ENCODE data around the gene DIO3. TPM values are rescaled to one million over a fixed set of nuclear protein-coding genes. Genes with fewer than 3 reads are reported as not detected.

Gene DIO3
- total and polyA plus RNA-seq, 2 of the 4 experiments (the other 2 are of a cell fraction) = not detected

DNA sequence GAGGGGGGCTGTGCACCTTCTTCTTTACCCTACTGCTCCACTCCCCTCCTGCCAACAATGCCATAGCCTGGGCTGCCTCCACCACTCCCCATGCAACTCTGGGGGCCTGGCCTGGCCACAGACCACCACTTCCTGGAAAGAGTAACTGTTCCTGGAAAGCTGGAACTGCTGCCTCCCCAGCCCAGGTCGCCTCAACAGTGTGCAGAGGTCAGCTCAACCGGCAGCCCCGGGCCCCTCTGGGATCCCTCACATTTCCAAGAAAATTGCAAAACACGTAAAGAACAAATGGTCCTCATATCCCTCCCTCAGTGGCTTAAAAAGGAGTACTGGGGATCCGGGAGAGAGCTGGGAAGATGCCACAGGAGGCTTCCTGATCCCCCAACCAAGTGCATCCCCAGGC lies 22.4 kb upstream of the DIO3 start:
- no peak overlapping the region for H3K4me3 ChIP-seq (ENCODE audit: insufficient read depth, low read depth, low read length)
- no peak overlapping the region for H4K91ac ChIP-seq (ENCODE audit: insufficient read depth, low read depth, low read length)
- H2AK5ac ChIP-seq (ENCODE audit: low read depth, low read length) = no peak overlapping the region
- H4K20me1 ChIP-seq (ENCODE audit: insufficient read depth, low read length) = no peaks in the 10 kb centered on the region
- H2BK120ac ChIP-seq (ENCODE audit: low read depth, low read length) = no peak overlapping the region
- H3K9ac ChIP-seq (ENCODE audit: low read depth, low read length) = no peak overlapping the region
- no peak overlapping the region for H3K23ac ChIP-seq (ENCODE audit: low read depth, low read length)
- no peaks in the 10 kb centered on the region for H3K4me1 ChIP-seq (ENCODE audit: control insufficient read depth, insufficient read depth, low read length)
- in situ Hi-C loops (cut with MboI; ENCODE audit: low sequenced_read_pairs) (no loop called here), dilution Hi-C loops (cut with HindIII; ENCODE audit: low sequenced_read_pairs, unreplicated experiment) (no loop called here), intact Hi-C loops (cut with micrococcal nuclease) (no loop called here)
- peaks cover 1% of the 10 kb centered on the region for H3K9me3 ChIP-seq (ENCODE audit: control insufficient read depth, insufficient read depth, low read length)
- H2AFZ ChIP-seq (replicated peaks; ENCODE audit: low read length, poor library complexity) = no peak overlapping the region
- no peak overlapping the region for H3K4ac ChIP-seq (ENCODE audit: low read depth, low read length)
- H3K27ac ChIP-seq (ENCODE audit: insufficient read depth, low read length) = no peak overlapping the region
- no peak overlapping the region for H4K5ac ChIP-seq (ENCODE audit: low read depth, low read length)
- DNase-seq = no peak
- H2BK20ac ChIP-seq (ENCODE audit: low read depth, low read length) = no peak overlapping the region
- H2AK9ac ChIP-seq (replicated peaks; ENCODE audit: low read depth, low read length, poor library complexity) = no peak overlapping the region
- no peak overlapping the region for H2BK15ac ChIP-seq (ENCODE audit: low read depth, low read length)
- BruUV-seq (replicated peaks) = no TSS peak
- ChIA-PET POLR2A (ENCODE audit: unreplicated experiment) (no interaction called here), CTCF (no interaction called here)
- no peak overlapping the region for H3K18ac ChIP-seq (ENCODE audit: low read depth, low read length)
- no peaks in the 10 kb centered on the region for H3K36me3 ChIP-seq (ENCODE audit: control insufficient read depth, insufficient read depth, low read length)
- no peak overlapping the region for H4K8ac ChIP-seq (ENCODE audit: low read depth in 2 of 2, low read length in 2 of 2)
- H3K79me1 ChIP-seq (ENCODE audit: low read depth in 1 of 2, low read length in 2 of 2) = no peaks in the 10 kb centered on the region
- no peak overlapping the region for H3K56ac ChIP-seq (ENCODE audit: extremely low read depth, insufficient read depth, low read length)
- WGBS, 2 experiments (ENCODE audit: extremely low coverage in 2 of 2, insufficient read length in 1 of 2) = no CpG with 5 or more reads among the region's 5 CpGs
- peaks cover 21% of the 10 kb centered on the region; the same call in 1 of the 2 replicates for H3K27me3 ChIP-seq (ENCODE audit: control insufficient read depth, insufficient read depth, low read length)
- H3K9me1 ChIP-seq (ENCODE audit: insufficient read depth, low read length) = no peaks in the 10 kb centered on the region
- no peak overlapping the region for H3K4me2 ChIP-seq (ENCODE audit: low read depth, low read length)
- H2BK5ac ChIP-seq (ENCODE audit: low read depth, low read length, poor library complexity, severe bottlenecking) = no peak overlapping the region
- TF ChIP-seq, protein P1, sequence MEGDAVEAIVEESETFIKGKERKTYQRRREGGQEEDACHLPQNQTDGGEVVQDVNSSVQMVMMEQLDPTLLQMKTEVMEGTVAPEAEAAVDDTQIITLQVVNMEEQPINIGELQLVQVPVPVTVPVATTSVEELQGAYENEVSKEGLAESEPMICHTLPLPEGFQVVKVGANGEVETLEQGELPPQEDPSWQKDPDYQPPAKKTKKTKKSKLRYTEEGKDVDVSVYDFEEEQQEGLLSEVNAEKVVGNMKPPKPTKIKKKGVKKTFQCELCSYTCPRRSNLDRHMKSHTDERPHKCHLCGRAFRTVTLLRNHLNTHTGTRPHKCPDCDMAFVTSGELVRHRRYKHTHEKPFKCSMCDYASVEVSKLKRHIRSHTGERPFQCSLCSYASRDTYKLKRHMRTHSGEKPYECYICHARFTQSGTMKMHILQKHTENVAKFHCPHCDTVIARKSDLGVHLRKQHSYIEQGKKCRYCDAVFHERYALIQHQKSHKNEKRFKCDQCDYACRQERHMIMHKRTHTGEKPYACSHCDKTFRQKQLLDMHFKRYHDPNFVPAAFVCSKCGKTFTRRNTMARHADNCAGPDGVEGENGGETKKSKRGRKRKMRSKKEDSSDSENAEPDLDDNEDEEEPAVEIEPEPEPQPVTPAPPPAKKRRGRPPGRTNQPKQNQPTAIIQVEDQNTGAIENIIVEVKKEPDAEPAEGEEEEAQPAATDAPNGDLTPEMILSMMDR (conservative IDR thresholded peaks at IDR 0.05; ENCODE audit: low read depth, low read length) = no peak
- TF ChIP-seq RCOR1 (IDR thresholded peaks at IDR 0.05; ENCODE audit: insufficient replicate concordance, low read length) = no peak
- no peak for TF ChIP-seq MAFK (IDR thresholded peaks at IDR 0.05; ENCODE audit: low read depth, low read length)
- TF ChIP-seq POLR2A (IDR thresholded peaks at IDR 0.05; ENCODE audit: low read depth, low read length) = no peak
- no peak for TF ChIP-seq BHLHE40 (IDR thresholded peaks at IDR 0.05; ENCODE audit: low read depth, low read length)
- TF ChIP-seq CEBPB (IDR thresholded peaks at IDR 0.05; ENCODE audit: low read depth, low read length) = no peak
- ATAC-seq (ENCODE audit: low read depth) = no peak
- H3K14ac ChIP-seq (replicated peaks; ENCODE audit: low read depth, low read length) = no peak overlapping the region

Data from IMR-90 (cell line).